ENCODE measurements around the gene NELL2. TPM values are rescaled to one million over a fixed set of nuclear protein-coding genes. Genes with fewer than 3 reads are reported as not detected.

NELL2 gene
- total RNA-seq, 4 donors from 2014 or later: 0.42 to 5.8 (median 3.3) TPM

- Histone ChIP-seq H3K27me3 (no peaks in the 10 kb centered on the region), H3K4me1 (no peaks in the 10 kb centered on the region), H3K27ac (replicated peaks in 1 of 4) (no peak overlapping the region), H3K36me3 (no peaks in the 10 kb centered on the region), H3K9me3 (peaks cover 0 to 12% (median 0%) of the 10 kb centered on the region in 4 donors), H3K4me3 (no peak overlapping the region)
- intact Hi-C loops (cut with DNase I): no loop called here
- TF ChIP-seq EP300 (IDR thresholded peaks at IDR 0.05): no peak
- no peak for TF ChIP-seq POLR2A (IDR thresholded peaks at IDR 0.05; ENCODE audit: low read depth)
- TF ChIP-seq CTCF (IDR thresholded peaks at IDR 0.05): no peak
- TF ChIP-seq POLR2AphosphoS5 (IDR thresholded peaks at IDR 0.05): no peak
- no peak for DNase-seq (ENCODE audit: extremely low spot score)
- WGBS: 83% methylated on average over 2 of the region's 2 CpGs
Observed at GRCh38 chr12:44465139-44465538, 411.0 kb downstream of the NELL2 start.

- no peak for DNase-seq (ENCODE audit: extremely low spot score)
- intact Hi-C loops (cut with DNase I): no loop called here
- TF ChIP-seq EP300 (IDR thresholded peaks at IDR 0.05) (no peak), CTCF (IDR thresholded peaks at IDR 0.05) (no peak), POLR2A (IDR thresholded peaks at IDR 0.05; ENCODE audit: low read depth) (no peak), POLR2AphosphoS5 (IDR thresholded peaks at IDR 0.05) (no peak)
- 46% methylated on average over 2 of the region's 2 CpGs for WGBS
- no peaks in the 10 kb centered on the region for H3K36me3 ChIP-seq
- H3K27ac ChIP-seq (replicated peaks in 1 of 4): no peak overlapping the region
- H3K4me1 ChIP-seq: no peaks in the 10 kb centered on the region
- H3K9me3 ChIP-seq: peaks cover 0 to 12% (median 0%) of the 10 kb centered on the region in 4 donors
- H3K4me3 ChIP-seq: no peak overlapping the region
- no peaks in the 10 kb centered on the region for H3K27me3 ChIP-seq
Observed at GRCh38 chr12:44464180-44464579, 411.9 kb downstream of the NELL2 start.

DNA sequence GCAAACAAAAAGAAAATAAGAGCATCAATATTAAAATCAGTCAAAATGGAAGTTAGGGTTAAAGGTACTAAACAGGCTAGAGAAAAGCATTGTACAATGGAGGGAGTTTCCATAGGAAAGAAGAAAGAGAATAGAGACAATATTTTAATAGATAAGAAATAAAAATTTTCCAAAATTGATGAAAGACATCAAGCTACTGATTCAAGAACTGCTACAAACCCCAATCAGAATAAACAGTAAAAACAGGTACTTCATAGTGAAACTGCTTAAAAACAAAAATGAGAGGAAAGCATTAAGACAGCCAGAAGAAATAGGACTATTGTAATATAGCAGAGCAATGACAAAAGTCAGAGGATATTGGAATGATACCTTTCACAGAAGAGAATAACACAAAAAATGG, 413.4 kb downstream of the NELL2 start:
- peaks cover 0 to 8% (median 0%) of the 10 kb centered on the region in 4 donors for H3K9me3 ChIP-seq
- no peak overlapping the region for H3K27ac ChIP-seq (replicated peaks in 1 of 4)
- H3K36me3 ChIP-seq: no peaks in the 10 kb centered on the region
- H3K4me3 ChIP-seq: no peak overlapping the region
- intact Hi-C loops (cut with DNase I): no loop called here
- DNase-seq (ENCODE audit: extremely low spot score): no peak
- TF ChIP-seq POLR2AphosphoS5 (IDR thresholded peaks at IDR 0.05): no peak
- TF ChIP-seq CTCF (IDR thresholded peaks at IDR 0.05): no peak
- no peak for TF ChIP-seq POLR2A (IDR thresholded peaks at IDR 0.05; ENCODE audit: low read depth)
- no peak for TF ChIP-seq EP300 (IDR thresholded peaks at IDR 0.05)
- H3K4me1 ChIP-seq: no peaks in the 10 kb centered on the region
- H3K27me3 ChIP-seq: no peaks in the 10 kb centered on the region

GRCh38 chr12:44460261-44460660, 415.9 kb downstream of the NELL2 start:
- Histone ChIP-seq H3K27me3 (no peaks in the 10 kb centered on the region), H3K4me1 (no peaks in the 10 kb centered on the region), H3K36me3 (no peaks in the 10 kb centered on the region), H3K9me3 (no peaks in the 10 kb centered on the region), H3K27ac (replicated peaks in 1 of 4) (no peak overlapping the region), H3K4me3 (no peak overlapping the region)
- TF ChIP-seq EP300 (IDR thresholded peaks at IDR 0.05) (no peak), POLR2A (IDR thresholded peaks at IDR 0.05; ENCODE audit: low read depth) (no peak), POLR2AphosphoS5 (IDR thresholded peaks at IDR 0.05) (no peak), CTCF (IDR thresholded peaks at IDR 0.05) (no peak)
- intact Hi-C loops (cut with DNase I): no loop called here
- 78% methylated on average over 3 of the region's 3 CpGs for WGBS
- no peak for DNase-seq (ENCODE audit: extremely low spot score)

DNA sequence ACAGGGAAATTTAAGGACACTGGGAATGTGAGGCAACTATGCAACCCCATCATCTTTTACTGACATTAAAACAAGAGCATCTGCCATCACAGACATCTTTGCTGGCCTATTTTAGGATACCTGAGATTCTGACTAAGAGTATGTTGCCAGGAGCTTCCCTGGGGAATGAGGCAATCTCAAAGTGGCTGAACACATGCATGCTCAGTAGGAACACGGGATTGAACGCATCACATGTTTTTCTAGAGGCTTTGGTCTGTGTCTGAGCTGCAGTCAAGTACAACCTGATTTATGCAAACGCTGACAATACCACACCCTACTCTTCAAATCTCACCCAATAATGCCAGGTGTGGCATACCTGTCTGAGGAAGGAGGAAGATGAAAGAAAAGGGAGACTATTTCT, 416.5 kb downstream of the NELL2 start:
- Histone ChIP-seq H3K27me3 (no peaks in the 10 kb centered on the region), H3K4me3 (no peak overlapping the region), H3K4me1 (no peaks in the 10 kb centered on the region), H3K9me3 (no peaks in the 10 kb centered on the region), H3K27ac (replicated peaks in 1 of 4) (no peak overlapping the region), H3K36me3 (no peaks in the 10 kb centered on the region)
- WGBS: 77% methylated on average over 3 of the region's 3 CpGs
- no peak for DNase-seq (ENCODE audit: extremely low spot score)
- TF ChIP-seq POLR2AphosphoS5 (IDR thresholded peaks at IDR 0.05): no peak
- TF ChIP-seq EP300 (IDR thresholded peaks at IDR 0.05): no peak
- no peak for TF ChIP-seq CTCF (IDR thresholded peaks at IDR 0.05)
- TF ChIP-seq POLR2A (IDR thresholded peaks at IDR 0.05; ENCODE audit: low read depth): no peak
- intact Hi-C loops (cut with DNase I): no loop called here

All from esophagus muscularis mucosa (tissue), 4 donors.